A673 (cell line): ENCODE results near the gene LANCL2. TPM values are rescaled to one million over a fixed set of nuclear protein-coding genes. Genes with fewer than 3 reads are reported as not detected.

Source experiments
- BruUV-seq: library from RNA; stranded (reverse); fragments of 400-500 nt; replicated peaks from 2 replicates; lab custom pipeline; 2021; lab: Mats Ljungman, UMichigan
- CTCF ChIA-PET: fragments of 300-600 bp; sonication (Branson Sonifier 250); formaldehyde crosslinking; loops from one replicate; lab custom pipeline; 2022; ENCODE audit warnings: antibody characterized with exemption; lab: Charles Lee
- POLR2A ChIA-PET: fragments of 300-600 bp; sonication (Branson Sonifier 250); formaldehyde crosslinking; loops from one replicate; lab custom pipeline; 2022; ENCODE audit warnings: antibody characterized with exemption; ENCODE audit not compliant: low non-redundant PET; lab: Charles Lee
- DNase-seq: peaks from one replicate; pipeline ENCODE4 v3.0.0-alpha.2; 2015; ENCODE audit warnings: low spot score
- H3K27ac ChIP-seq: fragments of 200-600 bp; sonication (generic); 2 replicates; pipeline ENCODE4 v1.5.1; 2016; ENCODE audit warnings: mixed run types, low read depth, mild to moderate bottlenecking, mixed read lengths, antibody characterized with exemption, low read length; ENCODE audit not compliant: poor library complexity, severe bottlenecking
- H3K27me3 ChIP-seq: fragments of 200-600 bp; sonication (generic); replicated peaks from 2 replicates; pipeline ENCODE4 v1.6.1; 2017; ENCODE audit warnings: mixed run types, low read depth, mild to moderate bottlenecking, mixed read lengths, antibody characterized with exemption, low read length; ENCODE audit not compliant: insufficient read depth, poor library complexity
- H3K36me3 ChIP-seq: fragments of 200-600 bp; sonication (generic); 2 replicates; pipeline ENCODE4 v1.6.1; 2016; ENCODE audit warnings: mixed run types, mild to moderate bottlenecking, mixed read lengths, antibody characterized with exemption, low read length; ENCODE audit not compliant: insufficient read depth, poor library complexity, severe bottlenecking
- H3K4me1 ChIP-seq: fragments of 200-600 bp; sonication (generic); 2 replicates; pipeline ENCODE4 v1.6.1; 2017; ENCODE audit warnings: mixed run types, mild to moderate bottlenecking, mixed read lengths, antibody characterized with exemption, low read length; ENCODE audit not compliant: insufficient read depth, poor library complexity, severe bottlenecking
- H3K4me3 ChIP-seq: fragments of 200-600 bp; sonication (generic); 2 replicates; pipeline ENCODE4 v1.5.1; 2016; ENCODE audit warnings: low read depth, mixed run types, mild to moderate bottlenecking, mixed read lengths, low read length; ENCODE audit not compliant: poor library complexity, severe bottlenecking
- H3K9me3 ChIP-seq: fragments of 200-600 bp; sonication (generic); 2 replicates; pipeline ENCODE4 v1.6.1; 2016; ENCODE audit warnings: mixed run types, low read depth, mild to moderate bottlenecking, mixed read lengths, antibody characterized with exemption, low read length; ENCODE audit not compliant: poor library complexity, severe bottlenecking
- EZH2 ChIP-seq: fragments of 200-600 bp; sonication (generic); IDR thresholded peaks from 2 replicates; pipeline ENCODE4 v1.6.1; 2017; ENCODE audit warnings: borderline replicate concordance, low read depth, mild to moderate bottlenecking, mixed read lengths, antibody characterized with exemption, low read length; ENCODE audit not compliant: poor library complexity, severe bottlenecking
- intact Hi-C: fragments of 100-400 bp; cut with micrococcal nuclease; formaldehyde crosslinking; loops from one replicate; pipeline ENCODE4 v1.10.0; 2022; ENCODE audit not compliant: unreplicated experiment
- total RNA-seq: library from RNA; stranded (reverse); gene quantifications from 2 replicates; pipeline ENCODE4 v1.2.3, GENCODE V29; 2021
- TF ChIP-seq, protein P1 (sequence below): fragments of 300-800, 200-600 bp; sonication (generic); conservative IDR thresholded peaks from 2 replicates; pipeline ENCODE4 v1.5.1; 2017; ENCODE audit warnings: low read depth, mild to moderate bottlenecking, antibody characterized with exemption, low read length, moderate library complexity, mixed read lengths

LANCL2 gene
- total RNA-seq, 1 experiment from 2014 or later = 21.3 TPM

DNA sequence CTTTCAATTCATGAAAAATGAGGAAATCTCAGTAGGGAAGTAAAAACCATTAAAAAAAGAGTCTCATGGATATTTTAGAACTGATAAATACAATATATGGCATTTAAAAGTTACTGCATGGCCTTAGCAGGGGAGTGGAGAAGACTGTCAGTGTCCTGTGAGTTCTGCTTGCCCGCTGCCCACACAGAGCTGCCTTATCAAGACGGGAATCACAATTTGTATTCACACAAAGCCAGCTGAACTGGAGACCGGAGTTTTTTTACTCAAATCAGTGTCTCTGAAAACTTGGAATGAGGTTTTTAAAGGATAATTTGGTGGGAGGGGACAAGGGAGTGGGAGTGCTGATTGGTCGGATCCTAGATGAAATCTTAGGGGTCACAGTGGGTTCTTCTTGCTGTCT, 17.1 kb downstream of the LANCL2 start:
- Histone ChIP-seq H3K27ac (no peak overlapping the region), H3K4me1 (no peaks in the 10 kb centered on the region), H3K9me3 (peaks cover 22% of the 10 kb centered on the region), H3K27me3 (no peaks in the 10 kb centered on the region), H3K4me3 (no peak overlapping the region), H3K36me3 (no peaks in the 10 kb centered on the region)
- TF ChIP-seq EZH2 = no peak
- TF ChIP-seq, protein P1, sequence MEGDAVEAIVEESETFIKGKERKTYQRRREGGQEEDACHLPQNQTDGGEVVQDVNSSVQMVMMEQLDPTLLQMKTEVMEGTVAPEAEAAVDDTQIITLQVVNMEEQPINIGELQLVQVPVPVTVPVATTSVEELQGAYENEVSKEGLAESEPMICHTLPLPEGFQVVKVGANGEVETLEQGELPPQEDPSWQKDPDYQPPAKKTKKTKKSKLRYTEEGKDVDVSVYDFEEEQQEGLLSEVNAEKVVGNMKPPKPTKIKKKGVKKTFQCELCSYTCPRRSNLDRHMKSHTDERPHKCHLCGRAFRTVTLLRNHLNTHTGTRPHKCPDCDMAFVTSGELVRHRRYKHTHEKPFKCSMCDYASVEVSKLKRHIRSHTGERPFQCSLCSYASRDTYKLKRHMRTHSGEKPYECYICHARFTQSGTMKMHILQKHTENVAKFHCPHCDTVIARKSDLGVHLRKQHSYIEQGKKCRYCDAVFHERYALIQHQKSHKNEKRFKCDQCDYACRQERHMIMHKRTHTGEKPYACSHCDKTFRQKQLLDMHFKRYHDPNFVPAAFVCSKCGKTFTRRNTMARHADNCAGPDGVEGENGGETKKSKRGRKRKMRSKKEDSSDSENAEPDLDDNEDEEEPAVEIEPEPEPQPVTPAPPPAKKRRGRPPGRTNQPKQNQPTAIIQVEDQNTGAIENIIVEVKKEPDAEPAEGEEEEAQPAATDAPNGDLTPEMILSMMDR = no peak
- no TSS peak for BruUV-seq
- intact Hi-C loops = no loop called here
- DNase-seq = no peak
- ChIA-PET CTCF (no interaction called here), POLR2A (no interaction called here)

DNA sequence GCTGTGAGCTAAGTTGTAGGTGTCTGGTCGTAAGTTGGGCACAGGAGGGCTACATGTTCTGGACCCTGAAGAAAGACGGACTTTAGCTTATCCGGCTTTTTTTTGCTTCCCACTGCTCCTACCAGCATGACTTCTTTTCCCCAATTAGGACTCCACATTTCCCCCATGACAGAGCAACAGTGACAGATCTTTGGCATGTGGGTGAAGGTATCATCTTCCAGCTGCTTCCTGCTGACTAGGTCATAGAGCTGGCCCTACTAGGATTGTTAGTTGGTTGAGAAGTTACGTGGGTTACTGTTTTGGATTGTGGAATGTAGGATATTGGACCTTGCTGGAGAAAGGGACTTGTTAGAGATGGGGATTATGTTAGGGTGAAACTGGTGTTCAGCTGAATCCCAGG, 21.4 kb downstream of the LANCL2 start:
- no peak overlapping the region for H3K4me3 ChIP-seq
- ChIA-PET POLR2A (no interaction called here), CTCF (no interaction called here)
- intact Hi-C loops = no loop called here
- no peaks in the 10 kb centered on the region for H3K36me3 ChIP-seq
- no peak for DNase-seq
- no peaks in the 10 kb centered on the region for H3K27me3 ChIP-seq
- H3K27ac ChIP-seq = no peak overlapping the region
- no peaks in the 10 kb centered on the region for H3K4me1 ChIP-seq
- TF ChIP-seq EZH2 = no peak
- TF ChIP-seq, protein P1 = no peak
- H3K9me3 ChIP-seq = peaks cover 43% of the 10 kb centered on the region
- no TSS peak for BruUV-seq

DNA sequence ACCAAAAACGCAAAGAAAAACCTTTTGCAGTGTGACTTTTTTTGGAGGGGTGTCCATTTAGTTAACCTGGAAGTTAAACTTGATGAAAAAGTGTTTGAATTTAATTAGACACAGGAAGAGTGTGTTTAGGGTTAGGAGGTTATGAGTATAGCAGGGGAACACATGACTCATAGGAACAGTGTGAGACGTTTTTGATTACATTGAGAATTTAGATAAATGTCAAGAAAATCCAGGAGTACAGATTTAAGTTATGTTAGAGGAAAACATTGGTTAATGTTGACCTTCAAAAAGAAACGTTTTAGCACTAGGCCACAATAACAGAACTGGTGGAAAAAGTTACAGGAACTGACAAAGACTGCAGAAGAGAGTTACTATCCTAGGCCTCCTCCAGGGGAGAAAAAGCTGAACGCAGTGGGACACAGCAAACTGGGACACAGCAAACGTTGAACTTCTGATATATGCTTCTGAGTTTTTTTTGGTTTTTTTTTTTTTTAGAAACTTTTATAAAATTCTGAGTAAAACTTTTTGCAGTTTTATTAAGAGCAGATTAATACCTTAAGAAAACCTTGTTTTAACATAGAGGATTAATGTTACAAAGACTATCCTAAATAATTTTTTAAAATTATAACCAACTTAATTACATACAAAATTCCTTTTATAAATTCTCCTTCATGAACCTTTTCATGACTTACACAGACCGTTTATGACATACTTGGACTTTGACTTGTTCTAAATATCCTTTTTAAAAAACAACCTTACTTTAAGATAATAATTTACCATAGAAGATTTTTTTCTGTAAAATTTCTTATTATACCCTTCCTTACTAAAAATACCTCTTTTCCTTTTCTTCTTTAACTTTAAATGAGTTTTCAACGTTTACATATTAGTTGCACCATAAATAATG, 22.2 kb downstream of the LANCL2 start:
- Histone ChIP-seq H3K27me3 (no peaks in the 10 kb centered on the region), H3K36me3 (no peaks in the 10 kb centered on the region), H3K4me3 (no peak overlapping the region), H3K9me3 (peaks cover 43% of the 10 kb centered on the region), H3K4me1 (no peaks in the 10 kb centered on the region), H3K27ac (no peak overlapping the region)
- POLR2A ChIA-PET = no interaction called here
- intact Hi-C loops = no loop called here
- DNase-seq = peak; percentile 24
- no peak for TF ChIP-seq EZH2
- TF ChIP-seq, protein P1 = no peak
- no TSS peak for BruUV-seq
- CTCF ChIA-PET = no interaction called here
